ENCODE data around the gene YTHDF1.

Gene YTHDF1

GRCh38 chr20:63204362-63204761 is 11.6 kb downstream of the YTHDF1 start:
- no peak for DNase-seq

GRCh38 chr20:63202811-63203526 is 13.0 kb downstream of the YTHDF1 start:
- no peak for DNase-seq

- DNase-seq = no peak
These were observed 13.9 kb downstream of the YTHDF1 start for GRCh38 chr20:63202021-63202420.

- DNase-seq = no peak
These were observed 17.3 kb downstream of the YTHDF1 start for GRCh38 chr20:63198606-63199005.

GRCh38 chr20:63196768-63197470 is 19.0 kb downstream of the YTHDF1 start:
- no peak for DNase-seq

GRCh38 chr20:63194797-63195173 is 21.1 kb downstream of the YTHDF1 start:
- no peak for DNase-seq

- DNase-seq = no peak
These were observed 21.7 kb downstream of the YTHDF1 start for GRCh38 chr20:63194007-63194796.

- no peak for DNase-seq
These were observed 23.2 kb downstream of the YTHDF1 start for GRCh38 chr20:63192721-63193120.

GRCh38 chr20:63191400-63191799 is 24.5 kb downstream of the YTHDF1 start:
- peak; percentile 74 for DNase-seq

GRCh38 chr20:63190828-63191227 is 25.1 kb downstream of the YTHDF1 start:
- no peak for DNase-seq

- DNase-seq = no peak
These were observed 25.9 kb downstream of the YTHDF1 start for GRCh38 chr20:63189846-63190559.

- DNase-seq = no peak
These were observed 26.6 kb downstream of the YTHDF1 start for GRCh38 chr20:63189322-63189642.

- DNase-seq = no peak
These were observed 27.1 kb downstream of the YTHDF1 start for GRCh38 chr20:63188641-63189321.

- DNase-seq = no peak
These were observed 27.8 kb downstream of the YTHDF1 start for GRCh38 chr20:63188159-63188442.

- no peak for DNase-seq
These were observed 28.4 kb downstream of the YTHDF1 start for GRCh38 chr20:63187338-63188158.

- DNase-seq = no peak
These were observed 29.2 kb downstream of the YTHDF1 start for GRCh38 chr20:63186528-63187316.

GRCh38 chr20:63186084-63186483 is 29.8 kb downstream of the YTHDF1 start:
- no peak for DNase-seq

- no peak for DNase-seq
These were observed 30.6 kb downstream of the YTHDF1 start for GRCh38 chr20:63185215-63185796.

- no peak for DNase-seq
These were observed 32.3 kb downstream of the YTHDF1 start for GRCh38 chr20:63183422-63184146.

- no peak for DNase-seq
These were observed 33.0 kb downstream of the YTHDF1 start for GRCh38 chr20:63182946-63183415.
